ENCODE data around the gene ME1. TPM values are rescaled to one million over a fixed set of nuclear protein-coding genes. Genes with fewer than 3 reads are reported as not detected.

Gene ME1
- total RNA-seq, 1 donor, result 27.9 TPM

DNA sequence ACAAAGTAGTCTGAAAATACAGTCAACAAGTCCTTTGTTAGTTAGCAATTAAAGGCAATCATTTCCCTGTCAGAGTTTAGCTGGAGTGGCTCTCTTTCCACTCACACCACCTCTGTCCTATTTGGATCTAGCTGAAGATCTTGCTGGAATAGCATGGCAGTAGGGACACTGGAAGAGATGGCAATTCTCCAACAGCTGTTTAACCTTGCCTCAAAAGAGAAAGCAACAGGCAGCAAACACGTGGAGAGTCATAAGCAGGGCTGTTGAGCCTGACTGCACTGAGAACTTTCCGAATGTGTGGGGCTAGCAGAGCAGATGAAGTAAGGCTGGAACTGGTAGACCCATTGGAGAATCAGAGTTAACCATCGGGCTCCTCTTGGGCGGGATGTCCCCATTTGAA is 43.5 kb upstream of the ME1 start:
- no peaks in the 10 kb centered on the region for H3K79me2 ChIP-seq (ENCODE audit: insufficient read depth, low read length)
- no peaks in the 10 kb centered on the region for H3K4me1 ChIP-seq (ENCODE audit: insufficient read depth, low read length)
- no peak overlapping the region for H3K4me3 ChIP-seq (ENCODE audit: insufficient read depth, low read length)
- no peak overlapping the region for H3K27ac ChIP-seq (ENCODE audit: low read depth, low read length)
- H4K20me1 ChIP-seq (ENCODE audit: insufficient read depth, low read length), result no peaks in the 10 kb centered on the region
- no peak for DNase-seq (ENCODE audit: insufficient read length, low spot score, missing footprints)
- TF ChIP-seq, protein P1, sequence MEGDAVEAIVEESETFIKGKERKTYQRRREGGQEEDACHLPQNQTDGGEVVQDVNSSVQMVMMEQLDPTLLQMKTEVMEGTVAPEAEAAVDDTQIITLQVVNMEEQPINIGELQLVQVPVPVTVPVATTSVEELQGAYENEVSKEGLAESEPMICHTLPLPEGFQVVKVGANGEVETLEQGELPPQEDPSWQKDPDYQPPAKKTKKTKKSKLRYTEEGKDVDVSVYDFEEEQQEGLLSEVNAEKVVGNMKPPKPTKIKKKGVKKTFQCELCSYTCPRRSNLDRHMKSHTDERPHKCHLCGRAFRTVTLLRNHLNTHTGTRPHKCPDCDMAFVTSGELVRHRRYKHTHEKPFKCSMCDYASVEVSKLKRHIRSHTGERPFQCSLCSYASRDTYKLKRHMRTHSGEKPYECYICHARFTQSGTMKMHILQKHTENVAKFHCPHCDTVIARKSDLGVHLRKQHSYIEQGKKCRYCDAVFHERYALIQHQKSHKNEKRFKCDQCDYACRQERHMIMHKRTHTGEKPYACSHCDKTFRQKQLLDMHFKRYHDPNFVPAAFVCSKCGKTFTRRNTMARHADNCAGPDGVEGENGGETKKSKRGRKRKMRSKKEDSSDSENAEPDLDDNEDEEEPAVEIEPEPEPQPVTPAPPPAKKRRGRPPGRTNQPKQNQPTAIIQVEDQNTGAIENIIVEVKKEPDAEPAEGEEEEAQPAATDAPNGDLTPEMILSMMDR (IDR thresholded peaks at IDR 0.05; ENCODE audit: extremely low read depth, low read depth, low read length), result no peak
- no peaks in the 10 kb centered on the region for H3K9me3 ChIP-seq (ENCODE audit: low read depth, low read length)
- no peak overlapping the region for H2AFZ ChIP-seq (ENCODE audit: low read length)
- H3K27me3 ChIP-seq (ENCODE audit: insufficient read depth, low read length), result no peaks in the 10 kb centered on the region
- no peak overlapping the region for H3K4me2 ChIP-seq (ENCODE audit: insufficient read depth, low read length)
- no peaks in the 10 kb centered on the region for H3K36me3 ChIP-seq (ENCODE audit: insufficient read depth, low read length)

DNA sequence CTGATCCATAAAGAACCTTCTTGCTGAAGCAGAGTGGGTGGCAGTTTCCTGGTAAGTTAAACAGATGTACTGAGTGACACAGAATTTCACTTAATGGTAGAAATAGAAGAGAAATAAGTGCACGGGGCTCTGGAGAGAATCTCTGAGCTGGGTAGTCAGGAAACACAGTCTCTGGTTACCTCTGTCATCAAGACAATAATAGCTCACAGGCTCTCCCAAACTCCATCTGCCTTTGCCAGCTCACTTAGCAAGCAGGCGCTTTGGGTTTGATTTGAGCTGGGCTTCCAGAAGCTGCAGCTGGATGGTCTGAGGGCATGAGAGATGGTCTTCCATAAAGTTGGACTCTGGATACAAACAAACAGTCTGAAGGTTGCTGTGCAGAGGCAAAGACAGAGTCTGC is 41.9 kb upstream of the ME1 start:
- Histone ChIP-seq H3K79me2 (ENCODE audit: insufficient read depth, low read length) (no peaks in the 10 kb centered on the region), H3K4me1 (ENCODE audit: insufficient read depth, low read length) (no peaks in the 10 kb centered on the region), H3K27ac (ENCODE audit: low read depth, low read length) (no peak overlapping the region), H3K4me3 (ENCODE audit: insufficient read depth, low read length) (no peak overlapping the region), H3K4me2 (ENCODE audit: insufficient read depth, low read length) (no peak overlapping the region), H3K36me3 (ENCODE audit: insufficient read depth, low read length) (no peaks in the 10 kb centered on the region), H3K27me3 (ENCODE audit: insufficient read depth, low read length) (no peaks in the 10 kb centered on the region), H2AFZ (ENCODE audit: low read length) (no peak overlapping the region), H4K20me1 (ENCODE audit: insufficient read depth, low read length) (no peaks in the 10 kb centered on the region), H3K9me3 (ENCODE audit: low read depth, low read length) (no peaks in the 10 kb centered on the region)
- DNase-seq (ENCODE audit: insufficient read length, low spot score, missing footprints), result peak; percentile 41
- TF ChIP-seq, protein P1 (IDR thresholded peaks at IDR 0.05; ENCODE audit: extremely low read depth, low read depth, low read length), result no peak

DNA sequence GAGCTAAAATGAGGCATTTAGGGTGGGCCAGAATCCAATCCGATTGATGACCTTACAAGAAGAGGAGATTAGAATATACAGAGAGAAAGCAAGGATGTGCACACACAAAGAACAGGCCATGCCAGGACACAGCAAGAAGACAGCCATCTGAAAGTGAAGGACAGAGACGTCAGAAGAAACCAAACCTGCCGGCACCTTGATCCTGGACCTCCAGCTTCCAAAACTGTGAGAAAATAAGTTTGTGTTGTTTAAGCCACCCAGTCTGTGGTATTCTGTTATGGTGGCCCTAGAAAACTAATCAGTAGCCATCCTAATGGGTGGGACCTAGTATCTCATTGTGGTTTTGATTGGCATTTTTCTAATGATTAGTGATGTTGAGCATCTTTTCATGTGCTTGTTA is 39.7 kb upstream of the ME1 start:
- no peak overlapping the region for H3K4me2 ChIP-seq (ENCODE audit: insufficient read depth, low read length)
- TF ChIP-seq, protein P1 (IDR thresholded peaks at IDR 0.05; ENCODE audit: extremely low read depth, low read depth, low read length), result no peak
- H2AFZ ChIP-seq (ENCODE audit: low read length), result no peak overlapping the region
- no peaks in the 10 kb centered on the region for H3K9me3 ChIP-seq (ENCODE audit: low read depth, low read length)
- no peaks in the 10 kb centered on the region for H3K27me3 ChIP-seq (ENCODE audit: insufficient read depth, low read length)
- no peaks in the 10 kb centered on the region for H4K20me1 ChIP-seq (ENCODE audit: insufficient read depth, low read length)
- no peak overlapping the region for H3K27ac ChIP-seq (ENCODE audit: low read depth, low read length)
- H3K4me3 ChIP-seq (ENCODE audit: insufficient read depth, low read length), result no peak overlapping the region
- no peaks in the 10 kb centered on the region for H3K79me2 ChIP-seq (ENCODE audit: insufficient read depth, low read length)
- H3K4me1 ChIP-seq (ENCODE audit: insufficient read depth, low read length), result no peaks in the 10 kb centered on the region
- H3K36me3 ChIP-seq (ENCODE audit: insufficient read depth, low read length), result no peaks in the 10 kb centered on the region
- DNase-seq (ENCODE audit: insufficient read length, low spot score, missing footprints), result no peak

DNA sequence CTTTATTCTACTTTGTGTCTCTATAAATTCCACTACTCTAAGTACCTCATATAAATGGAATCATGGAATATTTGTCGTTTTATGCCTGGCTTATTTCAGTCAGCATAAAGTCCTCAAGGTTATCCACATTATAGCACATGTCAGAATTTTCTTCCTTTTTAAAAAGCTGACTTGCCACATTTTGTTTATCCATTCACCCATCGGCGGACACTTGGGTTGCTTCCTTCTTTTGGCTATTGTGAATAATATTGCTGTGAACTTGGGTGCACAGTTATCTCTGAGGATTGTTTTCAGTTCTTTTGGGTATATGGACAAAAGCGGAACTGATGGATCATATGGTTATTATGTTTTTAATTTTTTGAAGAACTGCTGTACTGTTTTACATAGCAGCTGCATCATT is 39.1 kb upstream of the ME1 start:
- H3K79me2 ChIP-seq (ENCODE audit: insufficient read depth, low read length), result no peaks in the 10 kb centered on the region
- no peaks in the 10 kb centered on the region for H3K4me1 ChIP-seq (ENCODE audit: insufficient read depth, low read length)
- H3K27me3 ChIP-seq (ENCODE audit: insufficient read depth, low read length), result no peaks in the 10 kb centered on the region
- no peak overlapping the region for H3K4me3 ChIP-seq (ENCODE audit: insufficient read depth, low read length)
- no peak overlapping the region for H3K4me2 ChIP-seq (ENCODE audit: insufficient read depth, low read length)
- H3K27ac ChIP-seq (ENCODE audit: low read depth, low read length), result no peak overlapping the region
- TF ChIP-seq, protein P1 (IDR thresholded peaks at IDR 0.05; ENCODE audit: extremely low read depth, low read depth, low read length), result no peak
- no peaks in the 10 kb centered on the region for H4K20me1 ChIP-seq (ENCODE audit: insufficient read depth, low read length)
- H3K36me3 ChIP-seq (ENCODE audit: insufficient read depth, low read length), result no peaks in the 10 kb centered on the region
- DNase-seq (ENCODE audit: insufficient read length, low spot score, missing footprints), result no peak
- H3K9me3 ChIP-seq (ENCODE audit: low read depth, low read length), result no peaks in the 10 kb centered on the region
- no peak overlapping the region for H2AFZ ChIP-seq (ENCODE audit: low read length)

Data from osteoblast (primary cell).